Stimulated activated CD4-positive, alpha-beta T cell treated with anti-CD3 and anti-CD28 coated beads, Interleukin-2, amount 100 ng/mL, for 48 hours (primary cell): Measurements from ENCODE around the gene ZNF625.
A peak's percentile ranks its signal among the peaks of the same experiment; 100 is the strongest.
"Not testable (repeated sequence)": the region's sequence is repeated elsewhere in the genome, so short reads cannot be mapped to it uniquely, and the experiment has no call there.

Experiments used
- DNase-seq, 2 donors: peaks; one replicate each; pipeline ENCODE4 v3.0.0-alpha.2; 2020

Gene ZNF625

GRCh38 chr19:12137221-12137940 lies 19.2 kb downstream of the ZNF625 start:
- DNase-seq = no peak

- DNase-seq = no peak
Observed at GRCh38 chr19:12133069-12133468, 23.5 kb downstream of the ZNF625 start.

DNA sequence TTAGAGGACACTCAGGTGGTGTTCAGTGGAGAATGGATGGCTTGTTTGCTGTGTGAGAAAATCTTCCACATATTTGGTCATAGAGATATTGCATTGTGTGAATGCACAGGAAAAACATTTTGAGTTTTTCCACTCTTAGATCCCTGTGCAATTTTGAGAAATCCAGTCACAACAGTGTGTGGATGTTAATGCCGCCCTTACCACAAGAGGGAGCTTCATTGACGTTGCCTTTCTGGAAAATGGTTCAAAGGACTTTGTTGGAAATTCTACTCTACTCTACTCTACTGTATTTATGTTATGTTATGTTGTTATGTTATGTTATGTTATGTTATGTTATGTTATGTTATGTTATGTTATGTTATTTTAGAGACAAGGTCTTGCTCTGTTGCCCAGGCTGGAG lies 29.8 kb downstream of the ZNF625 start:
- DNase-seq = peak in 1 of 2 donors; percentile 19

DNA sequence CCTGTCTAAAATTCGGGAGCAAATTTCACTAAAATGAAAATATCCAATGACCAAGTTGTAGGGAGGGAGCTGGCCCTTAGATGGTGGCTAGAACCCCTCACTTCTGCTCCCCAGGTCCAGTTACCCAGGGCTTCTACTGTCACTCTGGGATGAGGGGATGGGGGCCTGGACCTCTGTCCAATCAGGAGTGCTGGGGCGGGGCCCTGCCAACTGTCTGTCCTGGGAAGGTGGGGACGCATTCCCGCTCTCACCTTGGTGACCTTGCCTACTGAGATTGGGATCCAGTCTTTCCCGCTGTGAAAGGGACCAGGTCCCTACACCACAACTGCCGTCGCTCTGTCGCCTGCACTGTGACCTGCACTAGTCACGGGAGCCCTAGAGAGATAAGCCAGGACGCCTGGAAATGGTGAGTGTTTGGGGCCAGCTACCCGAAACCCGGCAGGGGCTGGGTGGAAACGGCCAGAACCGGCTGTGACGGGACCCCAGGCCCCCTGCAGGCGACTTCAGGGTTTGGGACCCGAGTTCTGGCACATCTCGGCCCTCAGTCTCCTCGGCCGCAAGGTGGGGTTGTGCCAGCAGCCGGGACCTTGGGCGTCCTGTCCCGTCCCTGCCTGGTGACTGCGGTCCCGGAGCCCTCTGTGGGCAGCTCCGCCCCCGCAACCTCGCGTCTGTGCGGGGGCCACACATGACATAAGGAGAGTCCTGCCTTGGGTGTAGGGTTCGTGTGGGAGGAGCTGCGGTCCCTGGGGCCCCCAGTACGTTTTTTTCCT lies 39.1 kb downstream of the ZNF625 start:
- DNase-seq = no peak

DNA sequence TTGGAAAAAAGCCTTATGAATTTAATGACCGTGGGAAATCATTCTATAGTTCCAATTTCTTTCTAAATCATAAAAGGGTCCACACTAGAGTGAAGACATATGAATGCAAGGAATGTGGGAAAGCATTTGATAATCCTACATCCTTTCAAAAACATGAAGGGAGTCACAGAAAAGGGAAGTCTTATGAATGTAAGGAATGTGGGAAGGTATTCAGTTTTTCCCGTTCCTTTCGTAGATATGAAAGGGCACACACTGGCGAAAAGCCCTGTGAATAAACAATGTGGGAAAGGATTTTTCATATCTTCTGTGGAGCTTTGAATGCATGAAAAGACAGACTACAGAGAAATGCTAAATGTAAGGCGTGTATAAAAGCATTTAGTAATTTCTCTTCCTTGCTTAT lies 43.4 kb downstream of the ZNF625 start:
- DNase-seq = no peak

GRCh38 chr19:12112701-12113100 lies 43.8 kb downstream of the ZNF625 start:
- peak in 1 of 2 donors; percentile 7 for DNase-seq

DNA sequence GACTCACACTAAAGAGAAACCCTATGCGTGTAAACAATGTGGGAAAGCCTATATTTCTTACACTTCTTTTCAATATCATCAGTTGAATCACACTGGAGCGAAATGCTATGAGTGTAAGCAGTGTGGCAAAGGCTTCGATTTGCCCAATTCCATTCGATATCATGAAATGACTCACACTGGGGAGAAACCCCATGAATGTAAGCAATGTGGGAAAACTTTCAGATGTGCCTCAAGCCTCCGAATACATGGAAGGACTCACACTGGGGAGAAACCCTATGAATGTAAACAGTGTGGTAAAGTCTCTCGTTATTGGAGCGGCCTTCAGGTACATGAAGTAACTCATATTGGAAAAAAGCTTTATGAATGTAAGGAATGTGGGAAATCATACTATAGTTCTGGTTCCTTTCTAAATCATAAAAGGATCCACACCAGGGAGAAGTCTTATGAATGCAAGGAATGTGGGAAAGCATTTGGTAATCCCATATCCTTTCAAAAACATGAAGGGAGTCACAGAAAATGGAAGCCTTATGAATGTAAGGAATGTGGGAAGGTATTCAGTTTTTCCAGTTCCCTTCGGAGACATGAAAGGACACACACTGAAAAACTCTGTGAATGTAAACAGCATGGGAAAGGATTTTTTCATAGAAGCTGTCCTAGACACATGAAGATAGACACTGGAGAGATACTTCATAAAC lies 44.4 kb downstream of the ZNF625 start:
- DNase-seq = no peak

GRCh38 chr19:12111176-12111575 lies 45.4 kb downstream of the ZNF625 start:
- no peak for DNase-seq

DNA sequence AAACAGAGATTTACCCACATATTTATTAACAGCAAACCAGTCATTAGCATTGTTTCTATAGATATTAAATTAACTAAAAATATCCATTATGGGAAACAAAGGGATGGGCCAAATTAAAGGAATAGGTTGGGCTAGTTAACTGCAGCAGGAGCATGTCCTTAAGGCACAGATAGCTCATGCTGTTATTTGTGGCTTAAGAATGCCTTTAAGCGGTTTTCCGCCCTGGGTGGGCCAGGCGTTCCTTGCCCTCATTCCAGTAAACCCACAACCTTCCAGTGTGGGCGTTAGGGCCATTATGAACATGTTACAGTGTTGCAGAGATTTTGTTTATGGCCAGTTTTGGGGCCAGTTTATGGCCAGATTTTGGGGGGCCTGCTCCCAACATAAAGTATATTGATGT lies 52.6 kb downstream of the ZNF625 start:
- not testable (repeated sequence) for DNase-seq

GRCh38 chr19:12098040-12098439 lies 58.5 kb downstream of the ZNF625 start:
- no peak for DNase-seq

- no peak for DNase-seq
Observed at GRCh38 chr19:12095111-12095790, 61.3 kb downstream of the ZNF625 start.
